ENCODE data around the gene RAB11FIP4.

RAB11FIP4 gene

DNA sequence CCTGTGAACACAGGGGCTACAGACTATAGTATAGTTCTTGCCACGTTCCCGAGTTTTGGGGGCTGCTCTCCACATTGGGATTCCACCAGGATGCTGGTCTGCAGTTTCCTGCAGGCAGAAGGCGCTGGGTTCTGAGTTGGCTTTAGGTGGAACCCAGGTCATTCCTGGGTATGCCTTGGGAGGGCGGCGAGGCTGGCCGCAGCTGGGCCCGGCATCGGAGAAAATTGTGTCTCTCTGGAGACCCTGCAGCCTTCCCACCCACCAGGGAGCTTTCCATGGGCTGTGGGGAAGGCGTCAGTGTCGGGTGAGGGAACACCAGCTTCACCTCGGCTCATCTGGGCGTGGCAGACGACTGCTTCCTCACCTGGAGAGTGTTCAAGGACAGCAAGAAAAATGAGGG, 183.6 kb downstream of the RAB11FIP4 start:
- TF ChIP-seq, protein P1, sequence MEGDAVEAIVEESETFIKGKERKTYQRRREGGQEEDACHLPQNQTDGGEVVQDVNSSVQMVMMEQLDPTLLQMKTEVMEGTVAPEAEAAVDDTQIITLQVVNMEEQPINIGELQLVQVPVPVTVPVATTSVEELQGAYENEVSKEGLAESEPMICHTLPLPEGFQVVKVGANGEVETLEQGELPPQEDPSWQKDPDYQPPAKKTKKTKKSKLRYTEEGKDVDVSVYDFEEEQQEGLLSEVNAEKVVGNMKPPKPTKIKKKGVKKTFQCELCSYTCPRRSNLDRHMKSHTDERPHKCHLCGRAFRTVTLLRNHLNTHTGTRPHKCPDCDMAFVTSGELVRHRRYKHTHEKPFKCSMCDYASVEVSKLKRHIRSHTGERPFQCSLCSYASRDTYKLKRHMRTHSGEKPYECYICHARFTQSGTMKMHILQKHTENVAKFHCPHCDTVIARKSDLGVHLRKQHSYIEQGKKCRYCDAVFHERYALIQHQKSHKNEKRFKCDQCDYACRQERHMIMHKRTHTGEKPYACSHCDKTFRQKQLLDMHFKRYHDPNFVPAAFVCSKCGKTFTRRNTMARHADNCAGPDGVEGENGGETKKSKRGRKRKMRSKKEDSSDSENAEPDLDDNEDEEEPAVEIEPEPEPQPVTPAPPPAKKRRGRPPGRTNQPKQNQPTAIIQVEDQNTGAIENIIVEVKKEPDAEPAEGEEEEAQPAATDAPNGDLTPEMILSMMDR (conservative IDR thresholded peaks at IDR 0.05; ENCODE audit: low read depth, low read length) = no peak
- no peak for DNase-seq (ENCODE audit: low read depth)
- H3K4me3 ChIP-seq (ENCODE audit: low read depth, low read length) = no peak overlapping the region

DNA sequence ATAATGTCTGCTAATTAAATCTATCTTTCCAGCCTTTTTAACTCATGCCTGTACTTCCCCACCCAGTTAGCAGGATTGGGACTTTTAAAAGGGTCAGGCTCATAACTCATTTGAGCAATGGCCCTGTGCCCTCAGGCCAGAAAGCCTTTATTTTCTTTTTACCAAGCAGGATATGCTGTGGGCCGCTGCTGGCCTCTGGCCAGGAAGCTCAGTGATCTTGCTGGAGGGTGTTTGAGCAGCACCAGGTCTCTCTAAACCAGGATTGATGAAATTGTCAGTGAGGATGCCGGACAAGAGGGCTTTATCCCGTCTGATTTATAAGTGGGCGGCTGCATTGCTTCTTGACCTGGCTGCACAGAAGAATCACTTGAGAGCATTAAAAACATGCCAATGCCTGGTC, 187.8 kb downstream of the RAB11FIP4 start:
- TF ChIP-seq, protein P1 (conservative IDR thresholded peaks at IDR 0.05; ENCODE audit: low read depth, low read length) = no peak
- peak; percentile 52 for DNase-seq (ENCODE audit: low read depth)
- no peak overlapping the region for H3K4me3 ChIP-seq (ENCODE audit: low read depth, low read length)

DNA sequence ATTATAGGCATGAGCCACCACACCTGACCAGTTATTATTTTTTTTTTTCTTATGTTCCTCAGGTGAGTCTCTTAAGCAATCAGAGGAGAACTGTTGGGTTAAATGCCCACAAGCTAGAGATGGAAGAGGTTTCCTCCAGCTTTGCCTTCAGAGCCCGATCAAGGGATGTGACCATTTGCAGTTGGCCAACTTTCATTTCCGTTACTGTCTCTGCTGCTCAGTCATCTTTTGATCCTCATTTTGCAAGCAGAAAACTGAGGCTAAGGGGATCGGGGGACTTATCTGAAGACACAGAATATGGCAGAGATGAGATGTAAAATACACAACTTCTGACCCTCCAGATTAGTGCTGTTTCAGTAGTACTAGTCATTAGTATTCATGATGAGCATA, 188.8 kb downstream of the RAB11FIP4 start:
- TF ChIP-seq, protein P1 (conservative IDR thresholded peaks at IDR 0.05; ENCODE audit: low read depth, low read length) = no peak

GRCh38 chr17:31580706-31581490, 189.4 kb downstream of the RAB11FIP4 start:
- TF ChIP-seq, protein P1 (conservative IDR thresholded peaks at IDR 0.05; ENCODE audit: low read depth, low read length) = no peak
- H3K4me3 ChIP-seq (ENCODE audit: low read depth, low read length) = no peak overlapping the region
- peak; percentile 69 for DNase-seq (ENCODE audit: low read depth)

More for the DNA sequence above, 188.8 kb downstream of the RAB11FIP4 start:
- H3K4me3 ChIP-seq (ENCODE audit: low read depth, low read length) = no peak overlapping the region
- DNase-seq (ENCODE audit: low read depth) = no peak

DNA sequence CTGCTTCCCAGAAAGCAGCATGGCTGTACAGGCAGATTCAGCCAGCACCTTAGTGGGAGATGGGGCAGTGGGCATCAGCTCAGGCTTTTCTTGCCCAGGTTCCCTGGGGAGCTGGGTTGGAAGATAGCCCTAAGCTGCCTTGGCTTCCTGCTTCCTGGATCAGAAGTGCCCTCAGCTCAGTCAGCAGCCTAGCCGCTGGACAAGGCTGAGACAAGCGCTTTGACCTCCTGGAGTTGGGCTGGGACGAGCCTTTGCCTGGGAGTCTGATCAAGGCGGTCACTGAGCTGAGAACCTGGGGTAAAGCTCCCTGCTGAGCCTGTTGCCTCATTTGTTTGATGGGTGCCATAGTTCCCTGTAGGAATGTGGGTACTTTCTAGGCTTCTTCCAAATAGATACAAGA, 190.0 kb downstream of the RAB11FIP4 start:
- TF ChIP-seq, protein P1 (conservative IDR thresholded peaks at IDR 0.05; ENCODE audit: low read depth, low read length) = no peak
- DNase-seq (ENCODE audit: low read depth) = peak; percentile 56
- no peak overlapping the region for H3K4me3 ChIP-seq (ENCODE audit: low read depth, low read length)

DNA sequence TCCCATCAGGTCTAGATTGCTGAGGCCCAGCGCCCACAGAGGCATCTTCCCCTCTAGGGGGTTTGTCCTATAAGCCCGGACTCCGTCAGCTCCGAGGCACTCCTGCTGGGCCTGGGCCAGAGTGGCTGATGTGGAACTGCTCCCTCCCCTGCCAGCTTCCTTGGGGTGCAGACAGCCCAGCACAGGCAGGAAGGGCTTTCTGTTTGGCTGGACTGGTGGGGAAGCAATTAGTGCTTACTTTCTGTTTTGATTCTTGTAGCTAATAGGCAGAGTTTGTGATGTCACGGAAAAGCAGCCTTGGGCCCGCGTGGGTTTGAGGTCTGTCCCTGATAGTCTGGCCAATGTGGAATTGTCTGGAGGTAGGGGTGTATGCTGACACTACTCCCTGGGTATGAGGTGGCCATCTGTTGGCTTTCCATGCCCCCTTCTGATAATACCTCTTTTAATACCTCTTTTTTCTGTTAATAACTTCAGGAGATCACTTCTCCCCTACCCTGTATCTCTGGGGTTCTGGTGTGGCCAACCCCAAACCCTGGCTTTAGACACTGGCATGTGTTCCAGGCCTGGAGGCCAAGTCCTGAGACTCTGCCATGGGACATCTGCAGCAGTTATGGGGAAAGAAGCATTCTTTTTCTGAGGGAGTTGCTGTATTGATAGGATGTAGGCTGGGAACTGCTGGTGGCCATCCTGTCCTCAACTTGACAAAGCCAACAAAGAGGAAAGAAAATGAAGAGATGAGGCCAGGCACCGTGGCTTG, 190.9 kb downstream of the RAB11FIP4 start:
- TF ChIP-seq, protein P1 (conservative IDR thresholded peaks at IDR 0.05; ENCODE audit: low read depth, low read length) = no peak
- peak; percentile 64 for DNase-seq (ENCODE audit: low read depth)
- no peak overlapping the region for H3K4me3 ChIP-seq (ENCODE audit: low read depth, low read length)

Data from choroid plexus epithelial cell (primary cell).